ENCODE measurements around the gene KLHDC3.

- TF ChIP-seq CTCF (IDR thresholded peaks at IDR 0.05; ENCODE audit: low read depth, low read length, poor library complexity, severe bottlenecking) (no peak), EZH2phosphoT487 (IDR thresholded peaks at IDR 0.05; ENCODE audit: borderline replicate concordance, low read length) (no peak)
These were observed 29.8 kb upstream of the KLHDC3 start, which contains the start of gene PPP2R5D for GRCh38 chr6:42984001-42984923.

Data from DOHH2 (cell line).